Calu3 (cell line): Measurements from ENCODE around the gene SEC16A. TPM values are rescaled to one million over a fixed set of nuclear protein-coding genes. Genes with fewer than 3 reads are reported as not detected.

Experiments used
- BruUV-seq: library from RNA; stranded (reverse); fragments of 400-500 nt; replicated peaks from 2 replicates; lab custom pipeline; 2021; lab: Mats Ljungman, UMichigan
- CTCF ChIA-PET: fragments of 300-600 bp; sonication (Branson Sonifier 250); formaldehyde crosslinking; loops from one replicate; lab custom pipeline; 2022; ENCODE audit warnings: antibody characterized with exemption; lab: Charles Lee
- DNase-seq: peaks from one replicate; pipeline ENCODE4 v3.0.0; 2022
- H3K27ac Mint-ChIP-seq: one replicate; pipeline ENCODE4 v1.8.0; 2022; ENCODE audit warnings: mixed read lengths; ENCODE audit not compliant: unreplicated experiment
- H3K27me3 Mint-ChIP-seq: one replicate; pipeline ENCODE4 v1.8.0; 2022; ENCODE audit warnings: mixed read lengths; ENCODE audit not compliant: unreplicated experiment
- H3K36me3 Mint-ChIP-seq: one replicate; pipeline ENCODE4 v1.8.0; 2022; ENCODE audit warnings: mild to moderate bottlenecking, moderate library complexity, mixed read lengths; ENCODE audit not compliant: insufficient read depth, unreplicated experiment
- H3K4me1 Mint-ChIP-seq: one replicate; pipeline ENCODE4 v1.8.0; 2022; ENCODE audit warnings: mild to moderate bottlenecking, low read depth, mixed read lengths; ENCODE audit not compliant: unreplicated experiment
- H3K4me3 Mint-ChIP-seq: one replicate; pipeline ENCODE4 v1.8.0; 2022; ENCODE audit warnings: mild to moderate bottlenecking, low read depth, moderate library complexity, mixed read lengths; ENCODE audit not compliant: unreplicated experiment
- H3K9me3 Mint-ChIP-seq: one replicate; pipeline ENCODE4 v1.8.0; 2022; ENCODE audit warnings: low read depth, mixed read lengths; ENCODE audit not compliant: unreplicated experiment
- CTCF ChIP-seq: fragments of 200-600 bp; IDR thresholded peaks from one replicate; pipeline ENCODE4 v1.8.0; 2022; ENCODE audit warnings: antibody characterized with exemption; ENCODE audit not compliant: unreplicated experiment
- intact Hi-C: fragments of 100-400 bp; cut with micrococcal nuclease; formaldehyde crosslinking; loops from one replicate; pipeline ENCODE4 v1.10.0; 2022; ENCODE audit not compliant: unreplicated experiment
- total RNA-seq: library from RNA; stranded (reverse); gene quantifications from 2 replicates; pipeline ENCODE4 v1.2.3, GENCODE V29; 2022

The SEC16A gene
- total RNA-seq, 1 experiment from 2014 or later, result 48.9 TPM

- H3K27me3 Mint-ChIP-seq, result no peaks in the 10 kb centered on the region
- peaks cover 32% of the 10 kb centered on the region for H3K36me3 Mint-ChIP-seq
- no peak overlapping the region for H3K27ac Mint-ChIP-seq
- no peak for TF ChIP-seq CTCF
- DNase-seq, result no peak
- CTCF ChIA-PET, result no interaction called here
- no peak overlapping the region for H3K4me3 Mint-ChIP-seq
- H3K4me1 Mint-ChIP-seq, result no peaks in the 10 kb centered on the region
- intact Hi-C loops, result no loop called here
- BruUV-seq, result no TSS peak
- no peaks in the 10 kb centered on the region for H3K9me3 Mint-ChIP-seq
Observed at GRCh38 chr9:136394312-136395019, 88.4 kb downstream of the SEC16A start.

- no peak overlapping the region for H3K27ac Mint-ChIP-seq
- no peak for TF ChIP-seq CTCF
- CTCF ChIA-PET, result no interaction called here
- no peak for DNase-seq
- peaks cover 23% of the 10 kb centered on the region for H3K36me3 Mint-ChIP-seq
- intact Hi-C loops, result no loop called here
- H3K27me3 Mint-ChIP-seq, result no peaks in the 10 kb centered on the region
- no peak overlapping the region for H3K4me3 Mint-ChIP-seq
- no TSS peak for BruUV-seq
- no peaks in the 10 kb centered on the region for H3K9me3 Mint-ChIP-seq
- H3K4me1 Mint-ChIP-seq, result no peaks in the 10 kb centered on the region
Observed at GRCh38 chr9:136393531-136393930, 89.3 kb downstream of the SEC16A start.

GRCh38 chr9:136392538-136393449, 90.0 kb downstream of the SEC16A start:
- intact Hi-C loops, result no loop called here
- no TSS peak for BruUV-seq
- no peak overlapping the region for H3K4me3 Mint-ChIP-seq
- no peaks in the 10 kb centered on the region for H3K9me3 Mint-ChIP-seq
- peaks cover 23% of the 10 kb centered on the region for H3K36me3 Mint-ChIP-seq
- H3K27me3 Mint-ChIP-seq, result no peaks in the 10 kb centered on the region
- DNase-seq, result no peak
- H3K4me1 Mint-ChIP-seq, result no peaks in the 10 kb centered on the region
- H3K27ac Mint-ChIP-seq, result no peak overlapping the region
- no peak for TF ChIP-seq CTCF
- CTCF ChIA-PET, result no interaction called here

GRCh38 chr9:136391737-136392537, 90.9 kb downstream of the SEC16A start:
- no TSS peak for BruUV-seq
- H3K9me3 Mint-ChIP-seq, result no peaks in the 10 kb centered on the region
- no peak overlapping the region for H3K27ac Mint-ChIP-seq
- TF ChIP-seq CTCF, result no peak
- CTCF ChIA-PET, result no interaction called here
- no peaks in the 10 kb centered on the region for H3K4me1 Mint-ChIP-seq
- H3K36me3 Mint-ChIP-seq, result peaks cover 31% of the 10 kb centered on the region
- H3K27me3 Mint-ChIP-seq, result no peaks in the 10 kb centered on the region
- intact Hi-C loops, result no loop called here
- DNase-seq, result no peak
- no peak overlapping the region for H3K4me3 Mint-ChIP-seq
